HUES48 (cell line): ENCODE results near the gene KCNA4.
A peak's percentile ranks its signal among the peaks of the same experiment; 100 is the strongest.

Experiments
- H3K27ac ChIP-seq: one replicate; pipeline ENCODE4 v1.7.0; 2013; ENCODE audit warnings: low read depth, low read length, inconsistent platforms
- H3K27me3 ChIP-seq: 2 replicates; pipeline ENCODE4 v1.6.1; 2013; ENCODE audit warnings: mild to moderate bottlenecking, low read length; ENCODE audit not compliant: control insufficient read depth, insufficient read depth
- H3K36me3 ChIP-seq: 2 replicates; pipeline ENCODE4 v1.6.1; 2013; ENCODE audit warnings: low read length; ENCODE audit not compliant: control insufficient read depth, insufficient read depth
- H3K4me1 ChIP-seq: 2 replicates; pipeline ENCODE4 v1.6.1; 2013; ENCODE audit warnings: mild to moderate bottlenecking, low read length; ENCODE audit not compliant: control insufficient read depth, insufficient read depth
- H3K4me3 ChIP-seq: 2 replicates; pipeline ENCODE4 v1.5.1; 2013; ENCODE audit warnings: mild to moderate bottlenecking, low read depth, low read length
- H3K9ac ChIP-seq: 2 replicates; pipeline ENCODE4 v1.6.1; 2013; ENCODE audit warnings: mild to moderate bottlenecking, low read depth, low read length, moderate library complexity
- H3K9me3 ChIP-seq: 2 replicates; pipeline ENCODE4 v1.6.1; 2013; ENCODE audit warnings: low read length; ENCODE audit not compliant: control insufficient read depth, insufficient read depth

The KCNA4 gene

DNA sequence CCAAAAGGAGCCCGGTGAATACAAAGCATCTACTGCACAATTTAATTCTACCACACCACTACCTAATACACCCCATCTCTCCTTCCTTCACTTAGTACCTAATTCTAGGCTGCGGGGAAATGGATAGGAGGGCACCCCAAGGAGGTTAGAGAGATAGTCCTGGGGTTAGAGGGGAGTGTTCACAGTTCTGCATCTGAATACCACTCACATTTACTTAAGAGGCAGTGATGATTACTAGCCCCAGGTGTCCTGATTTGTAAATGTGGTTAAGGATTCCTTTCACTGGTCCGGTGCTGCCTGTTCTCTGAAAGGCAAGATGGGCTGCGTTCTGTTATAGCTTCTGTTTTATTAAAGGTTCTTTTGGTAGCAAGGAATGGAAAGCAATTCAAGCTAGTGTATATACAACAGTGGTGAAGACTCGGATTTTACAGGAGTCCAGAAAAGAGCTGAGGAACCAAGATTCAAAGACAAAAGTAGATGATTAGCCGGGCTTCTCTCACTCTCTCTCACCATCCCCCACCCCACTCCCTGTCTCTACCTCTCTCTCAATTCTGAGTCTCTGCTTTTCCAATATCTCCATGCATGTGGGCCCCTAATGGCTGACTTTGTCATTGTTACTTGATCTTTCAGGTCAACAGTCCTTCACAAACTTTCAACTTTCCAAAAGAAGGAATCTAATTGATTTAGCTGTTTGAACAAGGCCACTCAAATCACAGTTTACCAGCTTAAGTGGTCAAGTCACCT is 8.7 kb upstream of the KCNA4 start:
- H3K4me1 ChIP-seq, result peaks cover 6% of the 10 kb centered on the region
- no peak overlapping the region for H3K9ac ChIP-seq
- no peaks in the 10 kb centered on the region for H3K36me3 ChIP-seq
- no peaks in the 10 kb centered on the region for H3K9me3 ChIP-seq
- peak overlapping the region; percentile 48 for H3K4me3 ChIP-seq
- no peak overlapping the region for H3K27ac ChIP-seq
- peaks cover 99% of the 10 kb centered on the region for H3K27me3 ChIP-seq

DNA sequence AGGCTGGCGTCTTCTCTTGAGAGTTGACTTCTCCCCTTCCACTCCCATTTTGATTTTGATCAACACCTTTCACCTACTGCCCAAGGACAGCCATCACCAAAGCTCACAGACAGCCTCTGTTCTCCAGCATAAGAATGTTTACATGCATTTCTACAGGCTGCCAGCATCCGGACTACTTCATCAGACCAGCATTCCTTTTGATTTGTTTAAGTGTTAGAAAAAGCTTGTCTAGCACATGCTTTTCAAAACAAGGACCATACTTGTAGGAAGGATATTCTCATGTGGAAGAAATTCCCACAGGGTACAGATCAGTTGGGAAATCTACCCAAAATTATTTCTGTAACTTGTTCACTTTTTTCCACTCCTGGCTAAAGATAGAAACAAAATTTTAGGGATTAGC is 6.2 kb upstream of the KCNA4 start:
- Histone ChIP-seq H3K36me3 (no peaks in the 10 kb centered on the region), H3K27ac (no peak overlapping the region), H3K4me1 (peaks cover 17% of the 10 kb centered on the region), H3K4me3 (no peak overlapping the region), H3K9ac (no peak overlapping the region), H3K27me3 (peaks cover 99% of the 10 kb centered on the region), H3K9me3 (no peaks in the 10 kb centered on the region)

DNA sequence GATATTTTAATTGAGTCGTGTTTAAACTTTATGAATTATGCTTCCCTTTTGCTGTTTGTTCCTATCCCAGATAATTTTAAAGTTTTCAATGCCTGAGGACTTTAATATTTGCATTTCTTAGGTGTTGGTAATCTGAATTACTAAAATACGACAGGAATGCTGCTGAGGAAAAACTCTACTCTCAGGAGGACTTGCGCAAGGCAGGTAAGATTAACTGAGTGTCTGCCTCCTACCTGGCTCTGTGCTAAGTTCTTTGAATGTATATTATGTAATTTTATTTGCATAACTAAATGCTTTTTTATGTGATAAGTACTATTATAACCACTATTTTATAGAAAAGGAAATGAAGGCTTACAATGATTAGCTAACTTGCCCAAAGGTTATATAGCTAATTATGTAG is 2.7 kb upstream of the KCNA4 start:
- peaks cover 100% of the 10 kb centered on the region for H3K27me3 ChIP-seq

DNA sequence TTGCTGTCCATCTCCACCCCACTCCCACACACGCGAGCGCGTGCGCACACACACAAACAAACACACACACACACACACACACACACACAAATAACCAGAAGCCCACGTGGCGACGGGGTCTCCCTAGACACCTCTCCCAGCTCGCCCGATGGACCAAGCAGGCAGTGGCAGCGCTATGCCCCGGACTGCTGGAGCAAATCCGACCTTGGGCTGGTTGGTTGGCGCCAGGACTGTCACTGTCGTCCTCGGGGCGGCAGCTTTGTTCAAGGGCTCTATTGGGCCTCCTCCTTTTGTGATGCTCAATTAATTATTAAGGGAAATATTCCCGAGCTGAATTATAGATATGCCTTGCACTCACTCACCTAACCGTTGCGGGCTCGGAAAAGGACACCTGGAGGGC is 1.7 kb upstream of the KCNA4 start:
- H3K27ac ChIP-seq, result no peak overlapping the region
- H3K36me3 ChIP-seq, result no peaks in the 10 kb centered on the region
- peaks cover 100% of the 10 kb centered on the region for H3K27me3 ChIP-seq

More for the DNA sequence above, 2.7 kb upstream of the KCNA4 start:
- H3K27ac ChIP-seq, result no peak overlapping the region
- H3K9me3 ChIP-seq, result no peaks in the 10 kb centered on the region
- peaks cover 18% of the 10 kb centered on the region; the same call in 1 of the 2 replicates for H3K4me1 ChIP-seq
- H3K4me3 ChIP-seq, result no peak overlapping the region
- no peak overlapping the region for H3K9ac ChIP-seq
- no peaks in the 10 kb centered on the region for H3K36me3 ChIP-seq

DNA sequence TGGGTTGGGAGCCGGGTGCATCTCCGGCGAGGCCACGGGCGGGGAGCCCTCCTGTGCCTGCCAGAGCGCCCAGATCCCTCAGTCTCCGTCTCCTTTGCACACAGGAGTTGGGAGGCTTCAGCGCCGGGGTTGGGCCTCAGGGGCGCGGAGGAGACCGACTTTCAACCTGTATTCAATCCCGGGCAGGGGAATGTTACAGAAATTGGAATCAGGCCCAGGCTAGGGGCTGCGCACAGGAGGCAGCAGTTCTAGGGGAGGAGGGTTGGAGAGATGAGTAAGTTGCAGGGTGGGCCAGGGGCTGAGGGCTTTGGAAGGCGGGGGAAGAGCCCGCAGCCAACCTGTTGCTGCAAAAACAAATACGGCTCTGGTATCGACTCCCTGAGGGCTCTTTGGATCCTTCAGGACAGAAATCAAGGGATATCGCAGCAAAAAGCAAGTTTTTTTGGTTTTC is 640 bp upstream of the KCNA4 start:
- no peak overlapping the region for H3K9ac ChIP-seq
- peaks cover 18% of the 10 kb centered on the region; the same call in 1 of the 2 replicates for H3K4me1 ChIP-seq
- H3K27ac ChIP-seq, result no peak overlapping the region
- H3K27me3 ChIP-seq, result peaks cover 100% of the 10 kb centered on the region
- H3K9me3 ChIP-seq, result no peaks in the 10 kb centered on the region
- H3K4me3 ChIP-seq, result peak overlapping the region; percentile 51
- no peaks in the 10 kb centered on the region for H3K36me3 ChIP-seq

More for the DNA sequence above, 1.7 kb upstream of the KCNA4 start:
- Histone ChIP-seq H3K4me3 (no peak overlapping the region), H3K9ac (no peak overlapping the region), H3K4me1 (peaks cover 18% of the 10 kb centered on the region; the same call in 1 of the 2 replicates), H3K9me3 (no peaks in the 10 kb centered on the region)

DNA sequence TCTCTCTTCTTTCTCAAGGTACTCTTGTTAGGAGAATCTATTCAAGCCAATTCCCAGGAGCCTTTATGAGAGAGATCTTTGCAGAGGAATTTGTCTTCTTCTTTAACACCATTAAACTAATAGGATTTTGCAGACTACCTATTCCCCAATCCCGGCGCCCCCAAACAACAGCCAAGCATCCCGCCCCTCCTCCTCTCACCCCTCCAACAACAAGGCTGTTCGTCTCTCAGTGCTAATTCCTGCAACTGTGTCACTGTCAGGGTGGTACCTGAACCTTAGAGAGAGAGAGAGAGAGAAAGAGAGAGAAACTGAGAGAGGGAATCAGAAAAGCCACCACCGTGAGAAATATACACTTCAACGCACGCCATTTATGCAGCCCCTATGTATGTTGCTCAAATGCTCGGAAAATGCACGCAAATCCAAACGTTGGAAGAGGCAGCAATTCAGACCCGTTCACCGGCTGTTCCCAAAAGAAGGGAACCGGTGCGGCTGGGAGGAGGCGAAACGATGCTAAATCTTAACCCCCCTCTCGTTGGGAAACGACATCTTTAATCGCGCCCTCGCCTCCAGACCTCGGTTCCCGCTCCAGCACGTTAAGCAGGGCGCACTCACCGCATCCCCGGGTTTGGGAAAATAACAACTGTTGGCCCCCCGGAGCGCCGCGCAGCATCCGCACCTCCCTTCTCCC is 961 bp downstream of the KCNA4 start:
- Histone ChIP-seq H3K4me3 (peak overlapping the region; percentile 51), H3K9ac (no peak overlapping the region), H3K4me1 (peaks cover 18% of the 10 kb centered on the region; the same call in 1 of the 2 replicates), H3K36me3 (no peaks in the 10 kb centered on the region), H3K27ac (no peak overlapping the region), H3K27me3 (peaks cover 100% of the 10 kb centered on the region), H3K9me3 (no peaks in the 10 kb centered on the region)

DNA sequence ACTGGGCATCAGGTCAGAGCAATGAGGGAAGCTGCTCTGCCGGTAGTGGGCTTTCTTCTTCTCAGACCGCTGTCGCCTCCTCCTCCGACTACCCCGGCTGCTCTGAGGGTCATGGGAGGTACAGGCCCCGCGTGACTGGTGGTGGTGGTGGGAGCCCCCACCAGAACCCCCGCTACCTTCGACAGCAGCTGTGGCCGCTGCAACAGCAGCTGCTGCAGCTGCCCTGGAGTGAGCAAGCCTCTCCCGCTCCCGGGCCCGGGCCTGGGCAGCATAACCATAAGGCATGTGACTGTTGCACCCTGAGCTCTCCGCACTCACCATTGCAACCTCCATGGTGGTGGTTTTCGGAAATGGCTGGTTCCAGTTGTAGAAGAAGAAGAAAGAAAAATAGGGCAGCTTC is 4.5 kb downstream of the KCNA4 start:
- no peak overlapping the region for H3K4me3 ChIP-seq
- 0 out of 2 replicates have a peak, but pooled peaks cover 3% of the 10 kb centered on the region for H3K4me1 ChIP-seq
- H3K27me3 ChIP-seq, result peaks cover 88% of the 10 kb centered on the region
- no peaks in the 10 kb centered on the region for H3K36me3 ChIP-seq
- H3K9ac ChIP-seq, result no peak overlapping the region
- no peaks in the 10 kb centered on the region for H3K9me3 ChIP-seq
- H3K27ac ChIP-seq, result no peak overlapping the region

DNA sequence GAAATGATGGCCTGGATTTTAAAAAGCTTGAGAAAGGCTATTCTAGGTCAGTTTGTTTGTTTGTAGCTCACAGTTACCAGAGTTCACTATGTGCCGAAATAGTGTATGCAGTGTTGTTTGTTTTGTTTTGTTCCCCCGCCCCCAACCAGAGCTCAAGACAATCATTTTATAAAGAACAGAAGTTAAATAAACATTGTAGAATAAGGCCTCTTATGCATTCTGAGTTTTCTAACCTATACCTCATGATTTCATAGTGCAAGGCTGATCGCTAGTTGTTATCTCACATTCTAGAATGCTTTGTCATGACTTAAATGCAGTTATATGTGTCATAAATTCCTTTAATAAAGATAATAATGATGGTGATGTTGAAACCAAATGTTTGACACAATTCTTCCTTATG is 7.8 kb downstream of the KCNA4 start:
- Histone ChIP-seq H3K9me3 (no peaks in the 10 kb centered on the region), H3K4me3 (no peak overlapping the region), H3K27me3 (peaks cover 64% of the 10 kb centered on the region), H3K9ac (no peak overlapping the region), H3K27ac (no peak overlapping the region), H3K36me3 (no peaks in the 10 kb centered on the region), H3K4me1 (no peaks in the 10 kb centered on the region)

DNA sequence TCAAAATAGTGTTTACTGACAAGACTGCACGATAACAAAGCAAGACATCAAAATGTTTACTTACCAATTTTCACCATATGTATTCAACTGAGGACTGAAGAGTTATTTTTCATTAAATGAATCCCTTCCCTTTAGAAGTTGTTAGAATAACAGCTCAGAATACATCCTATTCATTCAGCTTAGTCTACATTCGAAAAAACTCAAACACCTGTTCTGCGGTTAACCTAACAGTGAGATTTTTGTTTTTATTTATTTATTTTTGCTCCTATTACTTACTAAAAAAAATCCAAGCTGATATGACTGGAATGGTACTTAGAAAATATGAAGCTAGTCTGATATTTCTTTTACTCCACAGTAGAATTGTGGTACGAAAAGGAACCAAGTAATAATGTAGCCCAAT is 10.0 kb downstream of the KCNA4 start:
- Histone ChIP-seq H3K9ac (no peak overlapping the region), H3K27ac (no peak overlapping the region), H3K4me1 (no peaks in the 10 kb centered on the region), H3K4me3 (no peak overlapping the region), H3K36me3 (no peaks in the 10 kb centered on the region), H3K27me3 (peaks cover 53% of the 10 kb centered on the region), H3K9me3 (no peaks in the 10 kb centered on the region)

DNA sequence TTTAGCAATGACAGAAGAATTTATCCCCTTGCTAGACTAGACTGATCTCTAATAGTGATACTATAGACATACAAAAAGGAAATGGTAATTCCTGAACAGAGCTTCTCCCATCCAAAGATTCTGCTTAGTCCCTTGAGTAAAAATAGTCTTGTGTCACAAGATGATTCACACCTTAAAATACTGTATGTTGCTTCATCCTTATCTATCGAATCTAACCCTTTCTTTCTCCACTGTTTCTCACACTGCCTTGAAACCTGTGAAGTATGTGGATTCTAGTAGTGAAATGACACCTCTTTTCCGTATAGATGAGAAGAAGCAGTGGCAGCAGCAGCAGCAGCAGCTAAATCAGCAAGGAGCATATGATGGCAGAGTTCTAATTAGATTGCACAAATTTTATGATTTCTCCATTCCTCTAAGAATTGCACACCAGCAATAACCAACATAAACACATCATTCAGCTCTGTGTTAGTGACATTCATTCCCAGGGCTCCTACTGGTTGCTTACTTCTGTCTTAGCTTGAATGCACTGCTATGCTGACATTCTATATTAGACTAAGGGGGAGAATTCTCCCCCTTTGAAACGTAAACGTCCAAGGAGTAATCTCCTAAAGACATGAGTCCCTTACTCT is 14.6 kb downstream of the KCNA4 start:
- no peak overlapping the region for H3K9ac ChIP-seq
- no peak overlapping the region for H3K27ac ChIP-seq
- no peaks in the 10 kb centered on the region for H3K9me3 ChIP-seq
- H3K27me3 ChIP-seq, result peaks cover 26% of the 10 kb centered on the region
- H3K4me1 ChIP-seq, result no peaks in the 10 kb centered on the region
- no peaks in the 10 kb centered on the region for H3K36me3 ChIP-seq
- no peak overlapping the region for H3K4me3 ChIP-seq
